H1 (cell line): ENCODE data around the gene FEV. TPM values are rescaled to one million over a fixed set of nuclear protein-coding genes. Genes with fewer than 3 reads are reported as not detected.

Experiments
- ASH2L ChIP-seq: fragments of 200-600, 300-600 bp; sonication (generic); IDR thresholded peaks from one replicate; pipeline ENCODE4 v1.7.1; 2017; ENCODE audit warnings: low read length
- BRCA1 ChIP-seq: IDR thresholded peaks from 2 replicates; pipeline ENCODE4 v1.6.1; 2012; ENCODE audit warnings: low read depth, low read length, improper control_type of control experiment
- CTBP2 ChIP-seq: IDR thresholded peaks from 2 replicates; pipeline ENCODE4 v1.7.0; 2011; ENCODE audit warnings: borderline replicate concordance, mild to moderate bottlenecking, moderate library complexity, mixed read lengths, low read length; ENCODE audit not compliant: insufficient read depth, insufficient read length
- JUN ChIP-seq: IDR thresholded peaks from 2 replicates; pipeline ENCODE4 v1.6.1; 2011; ENCODE audit warnings: low read depth, mild to moderate bottlenecking, improper control_type of control experiment, low read length
- KDM1A ChIP-seq: fragments of 200-600, 300-600 bp; sonication (generic); IDR thresholded peaks from 2 replicates; pipeline ENCODE4 v1.7.1; 2016; ENCODE audit warnings: mild to moderate bottlenecking, low read length, borderline replicate concordance
- POLR2AphosphoS5 ChIP-seq: IDR thresholded peaks from 2 replicates; pipeline ENCODE4 v1.6.1; 2011; ENCODE audit warnings: low read depth, low read length
- RBBP5 ChIP-seq: IDR thresholded peaks from 2 replicates; pipeline ENCODE4 v1.7.1; 2012; ENCODE audit warnings: low read depth, mild to moderate bottlenecking, inconsistent platforms, low read length, moderate library complexity, borderline replicate concordance
- SAP30 ChIP-seq: fragments of 300-600 bp; sonication (generic); IDR thresholded peaks from 2 replicates; pipeline ENCODE4 v1.7.1; 2012; ENCODE audit warnings: low read length, moderate library complexity, mild to moderate bottlenecking, inconsistent platforms; ENCODE audit not compliant: insufficient read depth, insufficient replicate concordance
- SIN3A ChIP-seq, 2 experiments: IDR thresholded peaks in 1 of 2; conservative IDR thresholded peaks in 1 of 2; 2 replicates each; pipeline ENCODE4 v1.6.1; 2011 to 2012; ENCODE audit warnings: low read length in 2 of 2, improper control_type of control experiment in 1 of 2, low read depth in 1 of 2, mild to moderate bottlenecking in 1 of 2
- SIRT6 ChIP-seq: IDR thresholded peaks from one replicate; pipeline ENCODE4 v1.7.1; 2012; ENCODE audit warnings: low read length, inconsistent platforms
- SIX5 ChIP-seq: IDR thresholded peaks from 2 replicates; pipeline ENCODE4 v1.6.1; 2011; ENCODE audit warnings: mild to moderate bottlenecking, low read depth, low read length
- SP2 ChIP-seq: IDR thresholded peaks from 2 replicates; pipeline ENCODE4 v1.6.1; 2012; ENCODE audit warnings: mild to moderate bottlenecking, low read length, inconsistent platforms
- SUZ12 ChIP-seq: fragments of 200-600 bp; sonication (generic); IDR thresholded peaks from 2 replicates; pipeline ENCODE4 v1.6.1; 2012; ENCODE audit warnings: mild to moderate bottlenecking, inconsistent platforms, low read length, moderate library complexity, mixed read lengths
- TAF1 ChIP-seq: IDR thresholded peaks from 2 replicates; pipeline ENCODE4 v1.6.1; 2011; ENCODE audit warnings: mild to moderate bottlenecking, low read depth, low read length
- TCF12 ChIP-seq: IDR thresholded peaks from 2 replicates; pipeline ENCODE4 v1.6.1; 2011; ENCODE audit warnings: low read depth, mild to moderate bottlenecking, low read length
- ZNF274 ChIP-seq: IDR thresholded peaks from 2 replicates; pipeline ENCODE4 v1.7.0; 2012; ENCODE audit warnings: low read length, borderline replicate concordance; ENCODE audit errors: extremely low read depth
- polyA plus RNA-seq, 7 experiments: library from polyadenylated mRNA; depleted of rRNA in 3 of 7; stranded (reverse) in 5 of 7; unstranded in 2 of 7; fragments of >200 nt in 5 of 7; fragments of 200-250 nt in 2 of 7; gene quantifications; 1 replicate in 5 of 7; 2 replicates in 1 of 7; 4 replicates in 1 of 7; pipeline versions ENCODE4 v1.2.1 to v1.2.3, GENCODE V29; 2011 to 2013; ENCODE audit warnings: missing spikeins in 2 of 7, mixed read lengths in 2 of 7
- total RNA-seq: library from RNA; stranded (reverse); fragmentation: NEBNext Ultra II Directional; extraction: Animal tissue kit (Norgen Biotek cat#: 25700); gene quantifications from 2 replicates; pipeline ENCODE4 v1.2.1, GENCODE V29; 2021
- TF ChIP-seq, protein P1 (sequence below): IDR thresholded peaks from 2 replicates; pipeline ENCODE4 v1.6.1; 2012; ENCODE audit warnings: low read length, inconsistent platforms
- TF ChIP-seq, protein P2 (sequence below): IDR thresholded peaks from 2 replicates; pipeline ENCODE4 v1.6.1; 2011; ENCODE audit warnings: low read length, improper control_type of control experiment
- TF ChIP-seq, protein P3 (sequence below): IDR thresholded peaks from 2 replicates; pipeline ENCODE4 v1.6.1; 2011; ENCODE audit warnings: low read depth, mild to moderate bottlenecking, low read length; ENCODE audit not compliant: insufficient read depth

The FEV gene
- total and polyA plus RNA-seq, 2 of the 8 experiments (the other 6 are each of a cell fraction or from before 2014, with no cell fraction given): not detected

DNA sequence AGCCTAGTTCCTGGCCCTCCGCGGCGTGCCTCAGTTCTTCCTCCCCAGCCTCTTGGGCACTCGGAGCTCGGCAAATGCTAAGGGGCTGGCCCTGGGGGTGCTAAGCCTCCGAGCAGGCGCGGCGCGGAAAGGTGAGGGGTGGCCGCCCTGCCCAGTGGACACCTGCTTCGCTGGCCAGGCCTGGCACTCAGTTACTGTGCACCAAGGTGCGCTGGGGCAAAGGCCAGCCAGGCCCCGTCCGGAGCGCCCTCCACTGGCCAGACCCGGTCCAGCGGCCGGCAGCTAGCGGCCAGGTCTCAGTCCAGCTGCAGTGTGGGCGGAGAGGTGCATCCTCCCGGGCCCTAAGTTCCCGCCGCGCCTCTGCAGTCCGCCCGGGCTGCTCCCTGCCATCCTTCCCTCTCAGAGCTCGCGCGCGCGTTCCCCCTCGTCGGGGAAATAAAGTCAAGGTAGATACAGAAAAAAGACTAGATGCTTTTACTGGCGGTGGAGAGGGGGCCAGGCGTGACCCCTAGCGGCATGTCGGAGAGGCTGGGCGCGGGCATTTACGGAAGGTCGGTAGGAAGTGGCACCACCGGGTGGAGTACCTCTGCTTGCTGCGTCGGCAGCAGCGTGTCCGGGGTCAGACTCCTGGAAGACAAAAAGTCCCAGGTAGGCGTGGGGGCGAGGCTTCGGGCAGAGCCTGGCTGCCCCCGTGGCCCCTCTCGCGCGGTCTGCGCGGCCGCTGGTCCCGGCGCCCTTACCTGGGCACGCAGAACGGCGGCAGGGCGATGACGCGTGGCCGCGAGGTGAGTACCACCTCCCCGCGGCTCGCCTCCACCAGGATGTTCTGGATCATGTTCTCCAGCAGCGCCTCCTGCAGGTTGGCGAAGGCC, 17.6 kb upstream of the FEV start (continued):
- TF ChIP-seq TAF1 (peak; percentile 56; the same call in 1 of the 2 replicates), SIX5 (no peak), KDM1A (no peak), TCF12 (0 out of 2 replicates have a peak, but pooled peaks have one; percentile 47), SP2 (no peak), BRCA1 (no peak), ASH2L (peak; percentile 59), CTBP2 (peak; percentile 30), SIRT6 (no peak), POLR2AphosphoS5 (no peak; the same call in 1 of the 2 replicates), SAP30 (no peak), RBBP5 (peak; percentile 87; the same call in 1 of the 2 replicates), SIN3A (conservative IDR thresholded peaks at IDR 0.05 in 1 of 2, IDR thresholded peaks at IDR 0.05 in 1 of 2; ENCODE audit: low read depth in 1 of 2, low read length in 2 of 2) (peak in 1 of 2 experiments; percentile 31; a peak in 1 of 4 replicates), ZNF274 (no peak), JUN (no peak), SUZ12 (peak; percentile 9; the same call in 1 of the 2 replicates)
- TF ChIP-seq, protein P1, sequence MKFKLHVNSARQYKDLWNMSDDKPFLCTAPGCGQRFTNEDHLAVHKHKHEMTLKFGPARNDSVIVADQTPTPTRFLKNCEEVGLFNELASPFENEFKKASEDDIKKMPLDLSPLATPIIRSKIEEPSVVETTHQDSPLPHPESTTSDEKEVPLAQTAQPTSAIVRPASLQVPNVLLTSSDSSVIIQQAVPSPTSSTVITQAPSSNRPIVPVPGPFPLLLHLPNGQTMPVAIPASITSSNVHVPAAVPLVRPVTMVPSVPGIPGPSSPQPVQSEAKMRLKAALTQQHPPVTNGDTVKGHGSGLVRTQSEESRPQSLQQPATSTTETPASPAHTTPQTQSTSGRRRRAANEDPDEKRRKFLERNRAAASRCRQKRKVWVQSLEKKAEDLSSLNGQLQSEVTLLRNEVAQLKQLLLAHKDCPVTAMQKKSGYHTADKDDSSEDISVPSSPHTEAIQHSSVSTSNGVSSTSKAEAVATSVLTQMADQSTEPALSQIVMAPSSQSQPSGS: no peak; the same call in 1 of the 2 replicates
- TF ChIP-seq, protein P2, sequence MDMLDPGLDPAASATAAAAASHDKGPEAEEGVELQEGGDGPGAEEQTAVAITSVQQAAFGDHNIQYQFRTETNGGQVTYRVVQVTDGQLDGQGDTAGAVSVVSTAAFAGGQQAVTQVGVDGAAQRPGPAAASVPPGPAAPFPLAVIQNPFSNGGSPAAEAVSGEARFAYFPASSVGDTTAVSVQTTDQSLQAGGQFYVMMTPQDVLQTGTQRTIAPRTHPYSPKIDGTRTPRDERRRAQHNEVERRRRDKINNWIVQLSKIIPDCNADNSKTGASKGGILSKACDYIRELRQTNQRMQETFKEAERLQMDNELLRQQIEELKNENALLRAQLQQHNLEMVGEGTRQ: no peak
- TF ChIP-seq, protein P3, sequence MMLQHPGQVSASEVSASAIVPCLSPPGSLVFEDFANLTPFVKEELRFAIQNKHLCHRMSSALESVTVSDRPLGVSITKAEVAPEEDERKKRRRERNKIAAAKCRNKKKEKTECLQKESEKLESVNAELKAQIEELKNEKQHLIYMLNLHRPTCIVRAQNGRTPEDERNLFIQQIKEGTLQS: no peak
